ENCODE results near the gene HILPDA. TPM values are rescaled to one million over a fixed set of nuclear protein-coding genes. Genes with fewer than 3 reads are reported as not detected.

The HILPDA gene
- total and polyA plus RNA-seq, 9 of the 15 experiments (the other 6 are each of a cell fraction or from before 2014, with no cell fraction given): 8.3 to 71.8 (median 23.5) TPM

- TF ChIP-seq POU5F1 (IDR thresholded peaks at IDR 0.05; ENCODE audit: borderline replicate concordance, low read depth, low read length, partially characterized antibody) (peak; percentile 24), TAF9B (IDR thresholded peaks at IDR 0.05; ENCODE audit: partially characterized antibody) (peak; percentile 83), KLF13 (tag; IDR thresholded peaks at IDR 0.05; ENCODE audit: borderline replicate concordance, low read depth) (peak; percentile 94), CREM (IDR thresholded peaks at IDR 0.05; ENCODE audit: low read depth) (peak; percentile 89), POLR2B (IDR thresholded peaks at IDR 0.05; ENCODE audit: low read depth, partially characterized antibody) (peak; percentile 90), POLR2H (tag; IDR thresholded peaks at IDR 0.05; ENCODE audit: low read depth) (peak; percentile 89), TRIM24 (IDR thresholded peaks at IDR 0.05) (peak; percentile 75 to 81), HLTF (IDR thresholded peaks at IDR 0.05) (peak; percentile 21; the same call in 1 of the 2 replicates), FIP1L1 (IDR thresholded peaks at IDR 0.05; ENCODE audit: low read depth, low read length, poor library complexity, severe bottlenecking) (peak; percentile 79), PTBP1 (IDR thresholded peaks at IDR 0.05; ENCODE audit: low read depth, low read length) (peak; percentile 41; the same call in 1 of the 2 replicates), PHF20 (IDR thresholded peaks at IDR 0.05; ENCODE audit: partially characterized antibody) (peak; percentile 92), CBFA2T2 (conservative IDR thresholded peaks at IDR 0.05) (0 out of 2 replicates have a peak, but pooled peaks have one; percentile 22), ZBTB11 (CRISPR knock-in tag; IDR thresholded peaks at IDR 0.05) (peak in 2 of 3 experiments; percentile 80 to 96; a peak in 5 of 6 replicates), NR2C2 (CRISPR knock-in tag; IDR thresholded peaks at IDR 0.05) (peak; percentile 83), NR2C2 (tag; IDR thresholded peaks at IDR 0.05) (peak; percentile 89), NR2C1 (IDR thresholded peaks at IDR 0.05) (peak; percentile 85), NR2C1 (tag; IDR thresholded peaks at IDR 0.05) (peak; percentile 85), TBP (optimal IDR thresholded peaks at IDR 0.05; ENCODE audit: low read depth, low read length) (peak; percentile 67), ETV1 (tag; conservative IDR thresholded peaks at IDR 0.05; ENCODE audit: low read depth) (peak; percentile 57; the same call in 1 of the 2 replicates), POLR2G (IDR thresholded peaks at IDR 0.05; ENCODE audit: low read depth, low read length) (peak; percentile 95), ATF4 (CRISPR knock-in tag; IDR thresholded peaks at IDR 0.05) (0 out of 2 replicates have a peak, but pooled peaks have one; percentile 11)
Measured at GRCh38 chr7:128476402-128477335, 21.0 kb downstream of the HILPDA start, which contains the start of gene METTL2B (continued).

Measured in K562 (cell line).